ENCODE data around the gene CSNK1G3. TPM values are rescaled to one million over a fixed set of nuclear protein-coding genes. Genes with fewer than 3 reads are reported as not detected.

CSNK1G3 gene
- total RNA-seq, 4 donors from 2014 or later: 31.2 to 53.7 (median 53.1) TPM

DNA sequence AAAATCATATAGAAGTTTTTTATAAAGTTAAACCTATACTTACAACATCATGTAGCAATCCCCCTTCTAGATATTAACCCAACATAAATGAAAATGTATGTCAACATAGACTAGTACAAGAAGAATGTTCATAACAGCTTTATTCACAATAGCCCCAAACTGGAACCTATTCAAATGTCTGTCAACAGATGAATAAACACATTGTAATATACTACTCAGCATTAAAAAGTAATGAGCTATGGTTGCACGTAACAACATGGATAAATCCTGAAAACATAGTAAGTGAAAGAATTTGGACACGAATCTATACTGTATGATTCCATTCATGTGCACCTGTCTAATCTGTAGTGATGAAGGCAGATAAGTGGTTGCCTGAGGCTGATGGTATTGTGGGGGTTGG, 73.9 kb downstream of the CSNK1G3 start:
- Histone ChIP-seq H3K27ac (replicated peaks in 1 of 4) (no peak overlapping the region), H3K4me1 (no peaks in the 10 kb centered on the region), H3K9me3 (no peaks in the 10 kb centered on the region), H3K4me3 (no peak overlapping the region), H3K27me3 (no peaks in the 10 kb centered on the region), H3K36me3 (peaks cover 0 to 5% (median 0%) of the 10 kb centered on the region in 4 donors)
- no peak for TF ChIP-seq CTCF (IDR thresholded peaks at IDR 0.05)
- intact Hi-C loops (cut with DNase I): no loop called here
- DNase-seq (ENCODE audit: extremely low spot score): no peak
- WGBS: 92% methylated on average over 2 of the region's 2 CpGs

- TF ChIP-seq EP300 (IDR thresholded peaks at IDR 0.05): no peak
- no peak for TF ChIP-seq POLR2AphosphoS5 (IDR thresholded peaks at IDR 0.05)
- no peak for TF ChIP-seq POLR2A (IDR thresholded peaks at IDR 0.05; ENCODE audit: low read depth)
- TF ChIP-seq CTCF (IDR thresholded peaks at IDR 0.05): no peak
- intact Hi-C loops (cut with DNase I): no loop called here
- Histone ChIP-seq H3K9me3 (no peaks in the 10 kb centered on the region), H3K4me1 (no peaks in the 10 kb centered on the region), H3K27ac (replicated peaks in 1 of 4) (no peak overlapping the region), H3K27me3 (no peaks in the 10 kb centered on the region), H3K36me3 (peaks cover 0 to 31% (median 1%) of the 10 kb centered on the region in 4 donors), H3K4me3 (no peak overlapping the region)
- no peak for DNase-seq (ENCODE audit: extremely low spot score)
These were observed 82.5 kb downstream of the CSNK1G3 start for GRCh38 chr5:123594434-123594833.

- Histone ChIP-seq H3K9me3 (no peaks in the 10 kb centered on the region), H3K4me1 (no peaks in the 10 kb centered on the region), H3K27ac (replicated peaks in 1 of 4) (no peak overlapping the region), H3K36me3 (peaks cover 0 to 22% (median 0%) of the 10 kb centered on the region in 4 donors), H3K4me3 (no peak overlapping the region), H3K27me3 (no peaks in the 10 kb centered on the region)
- intact Hi-C loops (cut with DNase I): no loop called here
- 89% methylated on average over 1 of the region's 1 CpG for WGBS
- TF ChIP-seq POLR2A (IDR thresholded peaks at IDR 0.05; ENCODE audit: low read depth) (no peak), EP300 (IDR thresholded peaks at IDR 0.05) (no peak), POLR2AphosphoS5 (IDR thresholded peaks at IDR 0.05) (no peak), CTCF (IDR thresholded peaks at IDR 0.05) (no peak)
- no peak for DNase-seq (ENCODE audit: extremely low spot score)
These were observed 85.0 kb downstream of the CSNK1G3 start for GRCh38 chr5:123597018-123597417.

GRCh38 chr5:123598028-123598689, 86.2 kb downstream of the CSNK1G3 start:
- no peaks in the 10 kb centered on the region for H3K4me1 ChIP-seq
- H3K9me3 ChIP-seq: no peaks in the 10 kb centered on the region
- TF ChIP-seq POLR2A (IDR thresholded peaks at IDR 0.05; ENCODE audit: low read depth) (no peak), CTCF (IDR thresholded peaks at IDR 0.05) (no peak), EP300 (IDR thresholded peaks at IDR 0.05) (no peak), POLR2AphosphoS5 (IDR thresholded peaks at IDR 0.05) (no peak)
- H3K36me3 ChIP-seq: peaks cover 0 to 17% (median 0%) of the 10 kb centered on the region in 4 donors
- H3K27ac ChIP-seq (replicated peaks in 1 of 4): no peak overlapping the region
- no peak overlapping the region for H3K4me3 ChIP-seq
- WGBS: 94% methylated on average over 5 of the region's 5 CpGs
- intact Hi-C loops (cut with DNase I): no loop called here
- H3K27me3 ChIP-seq: no peaks in the 10 kb centered on the region
- DNase-seq (ENCODE audit: extremely low spot score): no peak

DNA sequence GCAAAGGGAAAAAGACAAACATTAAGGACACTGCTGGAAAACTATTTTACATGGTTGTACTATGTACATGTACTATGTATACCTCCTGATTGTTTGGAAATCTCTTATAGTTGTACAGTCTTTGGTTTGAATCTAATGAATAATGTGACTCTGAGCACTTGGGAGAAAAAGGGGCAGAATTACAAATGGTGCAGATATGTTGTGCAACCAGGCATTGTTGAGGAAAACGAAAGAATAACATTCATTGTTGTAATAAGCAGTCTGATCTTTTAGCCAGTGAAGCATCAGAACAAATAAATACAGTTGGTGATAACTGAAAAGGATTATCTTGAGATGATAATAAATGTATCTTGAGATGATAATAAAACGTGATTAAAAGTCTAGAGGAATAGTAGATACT, 87.2 kb downstream of the CSNK1G3 start:
- TF ChIP-seq POLR2AphosphoS5 (IDR thresholded peaks at IDR 0.05) (no peak), CTCF (IDR thresholded peaks at IDR 0.05) (no peak), EP300 (IDR thresholded peaks at IDR 0.05) (no peak), POLR2A (IDR thresholded peaks at IDR 0.05; ENCODE audit: low read depth) (no peak)
- Histone ChIP-seq H3K36me3 (peaks cover 0 to 9% (median 0%) of the 10 kb centered on the region in 4 donors), H3K9me3 (no peaks in the 10 kb centered on the region), H3K27ac (replicated peaks in 1 of 4) (no peak overlapping the region), H3K27me3 (no peaks in the 10 kb centered on the region), H3K4me3 (no peak overlapping the region), H3K4me1 (no peaks in the 10 kb centered on the region)
- intact Hi-C loops (cut with DNase I): no loop called here
- DNase-seq (ENCODE audit: extremely low spot score): no peak
- 87% methylated on average over 2 of the region's 2 CpGs for WGBS

All from esophagus muscularis mucosa (tissue), 4 donors.